Cerebellar nuclear complex (tissue), 1 donor: ENCODE data around the gene HHAT.

Source experiments
- DNase-seq, 2 experiments: peaks; one replicate each; lab custom pipeline; 2025; lab: John Stamatoyannopoulos, UW

The HHAT gene

GRCh38 chr1:210684466-210685294 is 356.0 kb downstream of the HHAT start:
- no peak for DNase-seq

GRCh38 chr1:210685295-210685650 is 356.6 kb downstream of the HHAT start:
- no peak for DNase-seq

- DNase-seq = no peak
Observed at GRCh38 chr1:210686841-210687240, 358.1 kb downstream of the HHAT start.

- no peak for DNase-seq
Observed at GRCh38 chr1:210687582-210688279, 359.0 kb downstream of the HHAT start.

GRCh38 chr1:210688512-210689234 is 360.0 kb downstream of the HHAT start:
- DNase-seq = no peak

- no peak for DNase-seq
Observed at GRCh38 chr1:210689826-210690225, 361.1 kb downstream of the HHAT start.

- no peak for DNase-seq
Observed at GRCh38 chr1:210690236-210690635, 361.5 kb downstream of the HHAT start.

- no peak for DNase-seq
Observed at GRCh38 chr1:210691039-210691610, 362.4 kb downstream of the HHAT start.

- DNase-seq = no peak
Observed at GRCh38 chr1:210692796-210693195, 364.1 kb downstream of the HHAT start.

GRCh38 chr1:210695026-210695425 is 366.3 kb downstream of the HHAT start:
- no peak for DNase-seq

- no peak for DNase-seq
Observed at GRCh38 chr1:210696709-210697108, 368.0 kb downstream of the HHAT start.

GRCh38 chr1:210697185-210697584 is 368.5 kb downstream of the HHAT start:
- DNase-seq = no peak

- DNase-seq = no peak
Observed at GRCh38 chr1:210698661-210699060, 370.0 kb downstream of the HHAT start.

GRCh38 chr1:210700083-210700482 is 371.4 kb downstream of the HHAT start:
- no peak for DNase-seq

GRCh38 chr1:210700511-210700910 is 371.8 kb downstream of the HHAT start:
- DNase-seq = no peak

- DNase-seq = no peak
Observed at GRCh38 chr1:210702506-210702905, 373.8 kb downstream of the HHAT start.

GRCh38 chr1:210703593-210703992 is 374.9 kb downstream of the HHAT start:
- no peak for DNase-seq

GRCh38 chr1:210705086-210705485 is 376.4 kb downstream of the HHAT start:
- DNase-seq = no peak

GRCh38 chr1:210706246-210706645 is 377.5 kb downstream of the HHAT start:
- DNase-seq = no peak

GRCh38 chr1:210707300-210708240 is 378.9 kb downstream of the HHAT start:
- DNase-seq = no peak

- DNase-seq = no peak
Observed at GRCh38 chr1:210709701-210710100, 381.0 kb downstream of the HHAT start.
